GM12878 (cell line): ENCODE measurements around the gene TNFAIP8L3. TPM values are rescaled to one million over a fixed set of nuclear protein-coding genes. Genes with fewer than 3 reads are reported as not detected.

Experiments used
- ATAC-seq: fragments of 200-7000 bp; cut with Tn5 transposase; 3 replicates; pipeline ENCODE4 v1.9.1; 2020; ENCODE audit warnings: mild to moderate bottlenecking, moderate library complexity
- BruUV-seq: library from RNA; stranded (reverse); fragments of 400-500 nt; replicated peaks from 2 replicates; lab custom pipeline; 2021; lab: Mats Ljungman, UMichigan
- CTCF ChIA-PET: fragments of 300-600 bp; sonication (Branson Sonifier 250); formaldehyde crosslinking; extraction: SDS; loops from one replicate; lab custom pipeline; 2021; ENCODE audit warnings: inconsistent platforms; lab: Yijun Ruan, JAX
- POLR2A ChIA-PET: fragments of 350-600 bp; formaldehyde crosslinking; extraction: SDS; loops from one replicate; lab custom pipeline; 2021; ENCODE audit warnings: inconsistent platforms; lab: Charles Lee
- RAD21 ChIA-PET: fragments of 300-600 bp; sonication (Branson Sonifier 250); formaldehyde crosslinking; loops from one replicate; lab custom pipeline; 2023; ENCODE audit warnings: antibody characterized with exemption; ENCODE audit not compliant: unreplicated experiment; lab: Charles Lee
- SMC1A ChIA-PET: fragments of 300-600 bp; sonication (Branson Sonifier 250); formaldehyde crosslinking; loops from one replicate; lab custom pipeline; 2023; ENCODE audit not compliant: unreplicated experiment, uncharacterized antibody; lab: Charles Lee
- DNase-seq: peaks from one replicate; pipeline ENCODE4 v3.0.0-alpha.2; 2011; ENCODE audit warnings: low read depth, low spot score
- FAIRE-seq: peaks from 3 replicates; lab custom pipeline; 2011; peaks lifted over from hg19 to GRCh38; lab: Jason Lieb, UNC
- H2AFZ ChIP-seq: 2 replicates; pipeline ENCODE4 v1.6.0; 2011; ENCODE audit warnings: low read depth, low read length, control low read depth; ENCODE audit not compliant: control insufficient read depth
- H3K27ac ChIP-seq: 2 replicates; pipeline ENCODE4 v1.5.1; 2011; ENCODE audit warnings: control low read depth; ENCODE audit not compliant: control insufficient read depth, insufficient read depth
- H3K27me3 ChIP-seq, 2 experiments: replicated peaks in 1 of 2; 2 replicates each; pipeline versions ENCODE4 v1.6.0 to v1.6.1; 2011; ENCODE audit warnings: low read length in 1 of 2; ENCODE audit not compliant: control insufficient read depth in 2 of 2, insufficient read depth in 2 of 2
- H3K36me3 ChIP-seq, 2 experiments: 2 replicates each; pipeline ENCODE4 v1.5.1; 2011; ENCODE audit warnings: low read length in 1 of 2; ENCODE audit not compliant: control insufficient read depth in 2 of 2, insufficient read depth in 2 of 2
- H3K4me1 ChIP-seq: 2 replicates; pipeline ENCODE4 v1.6.1; 2011; ENCODE audit warnings: mild to moderate bottlenecking, low read length, moderate library complexity, mixed read lengths; ENCODE audit not compliant: control insufficient read depth, insufficient read depth
- H3K4me2 ChIP-seq: 2 replicates; pipeline ENCODE4 v1.6.0; 2011; ENCODE audit warnings: control low read depth; ENCODE audit not compliant: control insufficient read depth, insufficient read depth
- H3K4me3 ChIP-seq: fragments of 200-600 bp; sonication (generic); 2 replicates; pipeline ENCODE4 v1.5.1; 2016
- H3K79me2 ChIP-seq: 2 replicates; pipeline ENCODE4 v1.6.0; 2011; ENCODE audit warnings: low read length; ENCODE audit not compliant: control insufficient read depth, insufficient read depth
- H3K9ac ChIP-seq: 2 replicates; pipeline ENCODE4 v1.8.0; 2011; ENCODE audit warnings: low read length, control low read depth, mixed read lengths; ENCODE audit not compliant: control insufficient read depth, insufficient read depth
- H3K9me3 ChIP-seq: replicated peaks from 3 replicates; pipeline ENCODE4 v1.5.1; 2011; ENCODE audit warnings: mild to moderate bottlenecking, low read length; ENCODE audit not compliant: control insufficient read depth, insufficient read depth
- H4K20me1 ChIP-seq: 2 replicates; pipeline ENCODE4 v1.6.0; 2011; ENCODE audit not compliant: control insufficient read depth, insufficient read depth
- ELK1 ChIP-seq: IDR thresholded peaks from 2 replicates; pipeline ENCODE4 v1.6.1; 2012; ENCODE audit warnings: low read depth, low read length, improper control_type of control experiment
- EZH2 ChIP-seq: IDR thresholded peaks from 2 replicates; pipeline ENCODE4 v1.6.1; 2012; ENCODE audit warnings: low read depth, mild to moderate bottlenecking, control low read depth, inconsistent platforms, low read length, borderline replicate concordance; ENCODE audit not compliant: control insufficient read depth
- HSF1 ChIP-seq: fragments of 150-350 bp; IDR thresholded peaks from 2 replicates; pipeline ENCODE4 v1.6.1; 2014; ENCODE audit warnings: mild to moderate bottlenecking, low read depth, low read length
- MTA3 ChIP-seq: IDR thresholded peaks from 2 replicates; pipeline ENCODE4 v1.6.1; 2012; ENCODE audit warnings: low read length, inconsistent platforms, borderline replicate concordance
- NFYB ChIP-seq: IDR thresholded peaks from 2 replicates; pipeline ENCODE4 v1.6.1; 2011; ENCODE audit warnings: low read depth, mild to moderate bottlenecking, low read length, improper control_type of control experiment, moderate library complexity; ENCODE audit not compliant: insufficient read depth
- PBX3 ChIP-seq: IDR thresholded peaks from 2 replicates; pipeline ENCODE4 v1.6.1; 2011; ENCODE audit warnings: mild to moderate bottlenecking, low read depth, low read length, moderate library complexity; ENCODE audit not compliant: insufficient replicate concordance
- RFX5 ChIP-seq: IDR thresholded peaks from 2 replicates; pipeline ENCODE4 v1.6.1; 2011; ENCODE audit warnings: low read depth, low read length, improper control_type of control experiment
- SREBF1 ChIP-seq: IDR thresholded peaks from 2 replicates; pipeline ENCODE4 v1.6.1; 2012; ENCODE audit warnings: mild to moderate bottlenecking, low read length
- TCF12 ChIP-seq: IDR thresholded peaks from 2 replicates; pipeline ENCODE4 v1.6.1; 2011; ENCODE audit warnings: low read depth, mild to moderate bottlenecking, low read length
- ZBTB40 ChIP-seq: fragments of 450-650 bp; IDR thresholded peaks from 2 replicates; pipeline ENCODE4 v1.6.1; 2016; ENCODE audit warnings: mild to moderate bottlenecking, moderate library complexity, borderline replicate concordance
- ZNF207 ChIP-seq: fragments of 450-650 bp; IDR thresholded peaks from 2 replicates; pipeline ENCODE4 v1.6.1; 2014; ENCODE audit warnings: antibody characterized with exemption, mild to moderate bottlenecking, borderline replicate concordance
- ZNF274 ChIP-seq: IDR thresholded peaks from one replicate; pipeline ENCODE4 v1.8.0; 2011; ENCODE audit not compliant: insufficient read length, insufficient read depth
- WGBS: methylation state at CpG from one replicate; pipeline ENCODE4 v1.1.6; 2016; ENCODE audit warnings: low lambda C conversion rate; ENCODE audit not compliant: insufficient replicate concordance, insufficient coverage; ENCODE audit errors: missing lambda C conversion rate; 5-methylcytosine and 5-hydroxymethylcytosine counted together
- in situ Hi-C: fragments of 300-500 bp; cut with MboI; formaldehyde crosslinking; loops from 9 replicates; pipeline ENCODE4 v1.14.3; 2018; ENCODE audit warnings: mixed read lengths
- intact Hi-C: fragments of 100-400 bp; cut with micrococcal nuclease; formaldehyde crosslinking; loops from one replicate; pipeline ENCODE4 v1.14.2; 2022; ENCODE audit not compliant: unreplicated experiment
- polyA plus RNA-seq, 11 experiments: library from polyadenylated mRNA; depleted of rRNA in 4 of 11; unstranded in 6 of 11; stranded (reverse) in 5 of 11; fragments of >200 nt; fragmentation: Nextera tagmentation in 4 of 11; fragmentation: Illumina TruSeq in 1 of 11; extraction: Ambion mirVana in 4 of 11; extraction: Trizol in 1 of 11; gene quantifications; 1 replicate in 1 of 11; 2 replicates in 10 of 11; pipeline versions ENCODE4 v1.2.1 to v1.2.3, GENCODE V29; 2011 to 2016; ENCODE audit warnings: inconsistent platforms in 2 of 11, missing spikeins in 2 of 11, low read depth in 1 of 11
- total RNA-seq, 4 experiments: library from RNA; depleted of rRNA in 3 of 4; stranded (reverse); fragments of >200 nt in 3 of 4; fragmentation: Illumina TruSeq in 1 of 4; extraction: Trizol in 1 of 4; gene quantifications; 2 replicates each; pipeline versions ENCODE4 v1.2.1 to v1.2.3, GENCODE V29; 2013 to 2021

The TNFAIP8L3 gene
- total and polyA plus RNA-seq, 10 of the 15 experiments (the other 5 are each of a cell fraction or from before 2014, with no cell fraction given) = 0.22 TPM; not detected in 9

GRCh38 chr15:51088585-51088984 lies 6.1 kb downstream of the TNFAIP8L3 start:
- Histone ChIP-seq H3K4me3 (no peak overlapping the region), H3K27ac (no peak overlapping the region), H3K79me2 (no peaks in the 10 kb centered on the region), H3K4me2 (no peak overlapping the region), H4K20me1 (no peaks in the 10 kb centered on the region), H3K9me3 (no peaks in the 10 kb centered on the region), H3K36me3 (no peaks in the 10 kb centered on the region), H3K9ac (no peak overlapping the region), H3K4me1 (no peaks in the 10 kb centered on the region), H2AFZ (no peak overlapping the region), H3K27me3 (peaks cover 10 to 13% of the 10 kb centered on the region in 2 experiments)
- DNase-seq (no peak), FAIRE-seq (no peak), ATAC-seq (no peak)
- intact Hi-C loops = no loop called here
- in situ Hi-C loops = no loop called here
- RAD21 ChIA-PET = no interaction called here
- 37% methylated on average over 2 of the region's 2 CpGs for WGBS
- no TSS peak for BruUV-seq
- CTCF ChIA-PET = no interaction called here
- POLR2A ChIA-PET = no interaction called here
- SMC1A ChIA-PET = interaction anchor here (0.7 kb wide), 1 partner anchor 12 kb away, joined by 3 read pairs; no protein-coding TSS in a partner anchor
- TF ChIP-seq NFYB (no peak), ELK1 (no peak), MTA3 (no peak), HSF1 (no peak), SREBF1 (no peak), ZNF207 (no peak), PBX3 (no peak), EZH2 (no peak), TCF12 (no peak), ZBTB40 (no peak), RFX5 (no peak), ZNF274 (no peak)
